ENCODE data around the gene WDPCP.
"Not testable (repeated sequence)": the region's sequence is repeated elsewhere in the genome, so short reads cannot be mapped to it uniquely, and the experiment has no call there.

Gene WDPCP

GRCh38 chr2:63124850-63125249 is 463.4 kb downstream of the WDPCP start:
- in situ Hi-C loops (cut with MboI; ENCODE audit: low sequenced_read_pairs) = no loop called here

GRCh38 chr2:63124218-63124617 is 464.1 kb downstream of the WDPCP start:
- in situ Hi-C loops (cut with MboI; ENCODE audit: low sequenced_read_pairs) = no loop called here

GRCh38 chr2:63122921-63123320 is 465.4 kb downstream of the WDPCP start:
- in situ Hi-C loops (cut with MboI; ENCODE audit: low sequenced_read_pairs) = no loop called here

GRCh38 chr2:63121055-63121834 is 467.0 kb downstream of the WDPCP start:
- in situ Hi-C loops (cut with MboI; ENCODE audit: low sequenced_read_pairs) = no loop called here

GRCh38 chr2:63118821-63119220 is 469.5 kb downstream of the WDPCP start:
- in situ Hi-C loops (cut with MboI; ENCODE audit: low sequenced_read_pairs) = no loop called here

- in situ Hi-C loops (cut with MboI; ENCODE audit: low sequenced_read_pairs) = no loop called here
Measured at GRCh38 chr2:63104482-63104881, 483.8 kb downstream of the WDPCP start.

GRCh38 chr2:63101954-63102353 is 486.3 kb downstream of the WDPCP start:
- in situ Hi-C loops (cut with MboI; ENCODE audit: low sequenced_read_pairs) = no loop called here

GRCh38 chr2:63099032-63099431 is 489.2 kb downstream of the WDPCP start:
- in situ Hi-C loops (cut with MboI; ENCODE audit: low sequenced_read_pairs) = no loop called here

- in situ Hi-C loops (cut with MboI; ENCODE audit: low sequenced_read_pairs) = no loop called here
Measured at GRCh38 chr2:63096491-63096890, 491.8 kb downstream of the WDPCP start.

- in situ Hi-C loops (cut with MboI; ENCODE audit: low sequenced_read_pairs) = no loop called here
Measured at GRCh38 chr2:63093502-63093901, 494.8 kb downstream of the WDPCP start.

GRCh38 chr2:63092857-63093256 is 495.4 kb downstream of the WDPCP start:
- in situ Hi-C loops (cut with MboI; ENCODE audit: low sequenced_read_pairs) = no loop called here

GRCh38 chr2:63092401-63092800 is 495.9 kb downstream of the WDPCP start:
- in situ Hi-C loops (cut with MboI; ENCODE audit: low sequenced_read_pairs) = no loop called here

- in situ Hi-C loops (cut with MboI; ENCODE audit: low sequenced_read_pairs) = no loop called here
Measured at GRCh38 chr2:63086687-63087086, 501.6 kb downstream of the WDPCP start.

- in situ Hi-C loops (cut with MboI; ENCODE audit: low sequenced_read_pairs) = no loop called here
Measured at GRCh38 chr2:63081404-63081803, 506.9 kb downstream of the WDPCP start.

GRCh38 chr2:63078852-63079606 is 509.2 kb downstream of the WDPCP start:
- in situ Hi-C loops (cut with MboI; ENCODE audit: low sequenced_read_pairs) = no loop called here

- in situ Hi-C loops (cut with MboI; ENCODE audit: low sequenced_read_pairs) = not testable (repeated sequence)
Measured at GRCh38 chr2:63074399-63074798, 513.9 kb downstream of the WDPCP start.

- in situ Hi-C loops (cut with MboI; ENCODE audit: low sequenced_read_pairs) = no loop called here
Measured at GRCh38 chr2:63073994-63074393, 514.3 kb downstream of the WDPCP start.

GRCh38 chr2:63071664-63072063 is 516.6 kb downstream of the WDPCP start:
- in situ Hi-C loops (cut with MboI; ENCODE audit: low sequenced_read_pairs) = no loop called here

Data from HL-60/S4 (cell line).